ENCODE results near the gene FGF4.
"Not testable (repeated sequence)": the region's sequence is repeated elsewhere in the genome, so short reads cannot be mapped to it uniquely, and the experiment has no call there.

Gene FGF4

GRCh38 chr11:69773626-69774353, 1.4 kb downstream of the FGF4 start:
- DNase-seq (ENCODE audit: low read depth) = no peak

GRCh38 chr11:69771466-69771865, 3.7 kb downstream of the FGF4 start:
- DNase-seq (ENCODE audit: low read depth) = no peak

DNA sequence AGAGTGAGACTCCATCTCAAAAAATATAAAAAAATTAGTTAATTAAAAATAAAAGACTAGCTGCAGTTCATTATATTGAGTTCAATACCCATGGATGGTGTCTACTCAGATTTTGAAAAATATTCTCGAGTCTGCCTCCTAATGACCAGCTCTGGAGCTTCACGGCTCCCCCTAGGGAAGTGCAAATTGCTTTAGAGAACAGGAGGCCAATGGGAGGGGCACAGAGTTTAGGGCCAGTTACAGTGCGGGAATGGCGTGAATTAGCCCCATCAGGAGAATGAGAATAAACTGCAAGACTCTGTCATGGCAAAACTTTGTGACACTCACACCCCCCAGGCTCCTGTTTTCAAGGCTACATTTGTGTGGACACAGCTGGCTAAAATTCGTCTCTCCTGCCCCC, 4.6 kb downstream of the FGF4 start:
- no peak for DNase-seq (ENCODE audit: low read depth)

DNA sequence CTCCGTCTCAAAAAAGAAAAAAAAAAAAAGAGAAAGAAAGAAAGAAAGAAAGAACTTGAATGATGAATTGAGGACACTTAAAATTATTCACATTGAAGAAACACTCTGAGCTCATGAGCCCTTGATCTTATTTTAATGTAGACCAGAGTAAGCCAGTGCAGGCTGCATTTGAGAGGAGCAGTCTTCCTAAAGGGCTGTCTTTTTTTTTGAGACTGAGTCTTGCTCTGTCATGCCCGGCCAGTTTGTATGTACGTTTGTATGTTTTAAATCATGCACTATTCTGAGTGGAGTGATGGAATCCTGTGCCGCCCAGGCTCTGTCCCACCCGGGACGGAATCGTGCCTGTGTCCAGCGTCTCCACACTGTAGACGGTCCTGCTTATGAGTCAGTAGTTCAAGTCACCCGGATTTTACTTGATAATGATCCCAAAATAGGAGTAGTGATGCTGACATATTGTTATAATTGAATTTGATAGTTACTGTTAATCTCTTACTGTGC, 9.6 kb downstream of the FGF4 start:
- no peak for DNase-seq (ENCODE audit: low read depth)

- not testable (repeated sequence) for DNase-seq (ENCODE audit: low read depth)
These were observed 10.2 kb downstream of the FGF4 start for GRCh38 chr11:69764918-69765317.

DNA sequence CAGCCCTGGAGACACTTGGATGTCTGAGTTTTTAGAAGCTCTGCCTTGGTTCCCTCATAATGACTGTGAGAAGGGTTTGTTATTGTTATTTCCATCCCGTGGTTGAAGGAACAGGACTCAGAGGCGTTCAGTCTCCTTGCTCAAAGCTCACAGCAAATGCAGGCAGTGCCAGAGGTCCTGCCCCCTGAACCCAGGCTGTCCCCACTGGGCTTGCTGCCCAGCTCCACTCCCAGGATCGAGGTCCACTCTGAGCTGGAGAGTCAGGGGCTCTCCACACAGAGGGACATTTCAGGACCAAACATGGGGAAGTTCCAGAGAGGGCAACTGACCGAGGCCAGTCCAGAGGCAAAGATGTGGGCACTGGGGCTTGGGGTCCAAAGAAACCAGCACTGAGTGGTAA, 14.8 kb downstream of the FGF4 start:
- no peak for DNase-seq (ENCODE audit: low read depth)

DNA sequence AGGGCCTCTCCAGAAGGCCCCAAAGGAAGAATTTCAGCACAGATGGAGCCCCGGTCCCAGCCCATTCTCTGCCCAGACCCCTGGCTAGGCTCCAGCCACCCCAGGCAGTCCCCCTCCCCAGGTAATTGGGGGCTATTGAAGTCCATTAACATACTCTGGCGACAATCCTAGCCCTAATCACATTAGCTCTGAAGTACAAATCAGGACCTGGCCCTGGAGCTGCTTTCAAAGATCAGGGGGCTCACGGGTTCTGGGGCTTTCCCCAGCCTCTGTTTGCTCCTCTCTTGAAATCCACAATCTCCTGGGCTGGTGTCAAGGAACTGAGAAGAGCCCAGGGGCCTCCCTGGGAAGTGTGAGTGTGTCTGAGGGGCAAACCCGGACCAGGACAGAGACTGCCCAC, 22.3 kb downstream of the FGF4 start:
- no peak for DNase-seq (ENCODE audit: low read depth)

DNA sequence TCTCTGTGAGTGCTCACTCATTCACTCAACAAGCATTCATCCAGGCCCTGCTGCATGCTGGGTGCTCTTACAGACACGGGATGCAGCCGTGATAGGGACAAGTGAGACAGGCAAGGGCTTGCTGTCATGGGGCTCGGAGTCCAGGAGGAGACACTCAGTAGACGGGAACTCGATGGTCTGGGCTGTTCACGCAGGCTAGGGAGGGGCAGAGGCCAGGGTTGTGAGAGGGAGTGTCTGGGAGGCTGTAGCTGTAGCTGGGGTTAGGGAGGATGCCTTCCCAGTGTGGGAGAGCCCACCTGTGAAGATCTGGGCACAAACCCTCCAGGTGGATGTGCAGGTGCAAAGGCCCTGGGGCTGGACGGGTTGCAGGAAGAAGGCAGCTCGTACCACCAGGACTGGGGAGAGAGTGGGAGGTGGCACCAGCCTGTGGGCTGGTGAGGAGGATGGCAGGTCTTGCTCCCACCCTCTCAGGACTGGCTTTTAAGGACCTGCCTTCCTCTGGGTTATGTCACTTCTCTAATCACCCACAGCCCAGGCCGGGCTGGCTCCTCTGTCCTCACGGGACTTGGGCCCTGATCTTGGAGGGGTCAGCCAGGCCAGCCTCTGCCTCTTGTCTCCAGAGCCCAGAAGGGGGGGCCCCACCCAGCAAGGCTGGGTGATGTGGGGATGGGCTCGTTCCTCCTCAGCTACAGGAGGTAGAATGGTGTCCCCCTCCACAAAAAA, 24.1 kb downstream of the FGF4 start:
- DNase-seq (ENCODE audit: low read depth) = no peak

GRCh38 chr11:69750108-69750850, 24.9 kb downstream of the FGF4 start:
- no peak for DNase-seq (ENCODE audit: low read depth)

DNA sequence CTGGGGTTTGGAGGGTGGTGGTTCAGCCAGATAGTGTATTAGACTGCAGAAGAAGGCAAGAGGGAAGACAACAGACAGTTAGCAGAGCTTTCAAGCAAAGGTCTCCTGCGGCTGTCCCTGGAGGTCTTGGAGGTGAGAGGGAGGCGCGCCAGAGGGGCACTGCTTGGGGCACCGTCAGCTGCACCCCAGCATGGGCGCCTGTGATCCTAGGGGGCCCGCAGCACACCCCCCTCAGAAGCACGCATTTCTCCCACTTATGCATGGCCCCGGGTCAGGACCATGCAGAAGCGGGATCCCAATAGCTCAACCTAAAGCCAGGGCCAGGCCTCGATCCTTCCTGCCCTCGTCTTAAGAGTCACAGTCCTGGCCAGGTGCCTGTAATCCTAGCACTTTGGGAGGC, 26.5 kb downstream of the FGF4 start:
- DNase-seq (ENCODE audit: low read depth) = no peak

DNA sequence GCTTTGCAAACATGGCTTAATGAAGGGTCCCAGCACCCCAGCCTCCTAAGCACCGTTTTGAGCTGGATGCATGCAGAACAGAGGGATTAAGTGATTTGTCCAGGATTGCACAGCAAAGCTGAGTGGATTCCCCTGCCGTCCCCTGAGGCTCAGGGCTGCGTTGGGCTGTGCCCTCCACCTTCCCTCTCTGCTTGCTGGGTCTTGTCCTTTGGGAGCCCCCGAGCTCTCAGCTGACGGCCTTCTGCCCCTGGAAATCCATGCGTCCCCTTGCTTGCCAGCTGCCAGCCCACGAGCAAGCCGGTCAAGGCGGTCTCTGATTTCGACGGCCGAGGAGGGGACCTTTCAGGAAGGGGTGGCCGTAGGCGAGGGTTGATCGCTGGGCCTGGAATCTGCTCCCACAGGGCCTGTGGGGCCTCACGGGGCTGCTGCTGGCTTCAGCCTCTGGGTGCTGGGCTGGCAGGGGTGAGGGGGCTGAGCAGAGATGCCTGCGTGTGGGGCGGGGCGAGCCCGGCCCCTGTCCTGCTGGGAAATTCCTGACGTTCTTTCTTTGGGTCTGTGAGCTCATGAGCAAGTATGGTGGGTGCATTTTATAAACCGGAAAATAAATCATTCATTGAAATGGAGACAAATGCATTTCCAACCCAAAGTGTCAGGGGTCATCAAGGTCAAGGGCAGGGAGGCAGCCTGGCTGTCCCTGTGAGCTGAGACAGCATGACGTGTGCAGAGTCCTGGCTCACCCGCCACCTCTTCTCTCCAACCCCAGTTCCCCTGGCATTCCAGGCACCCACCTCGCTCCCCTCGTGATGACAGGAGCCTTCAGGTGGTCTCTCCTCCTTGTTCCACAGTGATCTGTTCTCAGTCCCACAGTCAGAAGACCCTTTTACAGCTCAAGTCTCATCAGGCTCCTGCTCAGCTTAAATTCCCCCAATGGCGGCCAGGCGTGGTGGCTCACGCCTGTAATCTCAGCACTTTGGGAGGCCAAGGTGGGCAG, 28.1 kb downstream of the FGF4 start:
- no peak for DNase-seq (ENCODE audit: low read depth)

DNA sequence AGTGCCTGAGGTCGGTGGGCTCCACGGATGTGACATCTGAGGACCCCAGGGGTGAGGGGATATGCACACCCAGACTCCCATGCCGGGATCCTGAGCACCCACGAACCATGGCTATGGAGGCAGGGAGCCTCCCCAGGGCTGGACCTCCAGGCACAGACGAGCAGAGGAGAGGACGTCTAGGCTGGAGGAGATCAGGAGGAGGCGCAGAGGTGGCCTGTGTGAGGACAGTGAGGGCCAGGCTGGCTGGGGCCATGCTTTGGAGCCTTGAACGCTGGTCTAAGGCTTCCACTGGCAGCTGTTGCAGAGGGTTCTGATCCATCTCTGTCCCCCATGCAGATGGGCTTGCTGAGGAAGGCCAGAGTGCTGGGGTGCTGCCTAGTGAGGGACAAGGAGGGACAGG, 29.0 kb downstream of the FGF4 start:
- no peak for DNase-seq (ENCODE audit: low read depth)

GRCh38 chr11:69745201-69745600, 29.9 kb downstream of the FGF4 start:
- no peak for DNase-seq (ENCODE audit: low read depth)

DNA sequence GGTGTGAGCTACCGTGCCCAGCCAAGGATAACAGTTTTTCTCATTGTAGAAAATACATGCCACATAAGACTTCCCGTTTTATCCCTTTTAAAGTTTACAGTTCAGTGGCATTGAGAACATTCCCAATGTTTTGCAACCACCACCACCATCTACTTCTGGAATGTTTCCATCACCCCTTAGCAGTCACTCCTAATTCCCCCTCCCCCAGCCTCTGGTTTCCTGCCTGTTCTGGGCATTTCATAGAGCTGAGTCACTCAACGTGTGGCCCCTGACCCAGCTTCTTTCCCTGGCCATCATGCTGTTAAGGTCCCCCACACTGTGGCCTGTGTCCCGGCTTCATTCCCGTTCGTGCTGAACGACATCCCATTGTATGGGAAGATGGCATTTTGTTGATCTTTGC, 30.7 kb downstream of the FGF4 start:
- DNase-seq (ENCODE audit: low read depth) = no peak

- DNase-seq (ENCODE audit: low read depth) = no peak
These were observed 40.3 kb downstream of the FGF4 start for GRCh38 chr11:69734841-69735240.

DNA sequence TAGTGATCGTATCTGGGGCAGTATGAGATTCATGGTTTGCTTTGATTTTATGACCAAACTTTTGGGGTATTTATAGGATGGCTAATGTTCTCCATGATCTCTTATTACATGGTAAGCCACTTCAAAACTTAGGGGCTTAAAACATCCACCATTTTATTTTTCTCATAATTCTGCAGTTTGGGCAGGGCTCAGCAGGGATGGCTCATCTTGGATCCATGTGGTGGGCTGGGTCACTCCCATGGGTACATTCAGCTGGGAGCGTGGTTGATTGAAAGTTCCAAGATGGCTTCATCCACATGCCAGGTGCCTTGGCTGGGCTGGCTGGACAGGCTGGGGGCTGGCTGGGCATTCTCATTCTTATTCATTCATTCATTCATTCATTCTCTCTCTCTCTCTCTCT, 40.8 kb downstream of the FGF4 start:
- DNase-seq (ENCODE audit: low read depth) = no peak

DNA sequence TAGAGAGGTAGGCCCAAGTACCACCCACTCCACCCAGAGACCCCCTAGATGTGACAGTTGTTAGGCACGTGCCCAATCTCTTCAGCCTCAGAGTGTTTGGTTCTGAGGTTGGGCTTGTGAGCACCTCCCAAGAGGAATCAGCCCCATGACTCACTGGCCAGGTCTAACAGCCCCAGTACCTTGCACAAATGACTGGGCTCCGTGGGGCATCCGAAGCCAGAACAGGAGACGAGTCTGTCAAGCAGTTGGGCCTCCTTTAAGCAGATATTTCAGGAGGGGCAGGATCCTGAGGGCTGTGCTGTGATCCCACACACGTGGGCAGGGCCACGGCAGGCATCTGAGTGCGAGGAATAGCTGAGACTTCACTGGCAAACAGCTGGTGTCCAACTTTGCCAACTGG, 42.2 kb downstream of the FGF4 start:
- DNase-seq (ENCODE audit: low read depth) = no peak

- DNase-seq (ENCODE audit: low read depth) = no peak
These were observed 44.0 kb downstream of the FGF4 start for GRCh38 chr11:69731110-69731509.

DNA sequence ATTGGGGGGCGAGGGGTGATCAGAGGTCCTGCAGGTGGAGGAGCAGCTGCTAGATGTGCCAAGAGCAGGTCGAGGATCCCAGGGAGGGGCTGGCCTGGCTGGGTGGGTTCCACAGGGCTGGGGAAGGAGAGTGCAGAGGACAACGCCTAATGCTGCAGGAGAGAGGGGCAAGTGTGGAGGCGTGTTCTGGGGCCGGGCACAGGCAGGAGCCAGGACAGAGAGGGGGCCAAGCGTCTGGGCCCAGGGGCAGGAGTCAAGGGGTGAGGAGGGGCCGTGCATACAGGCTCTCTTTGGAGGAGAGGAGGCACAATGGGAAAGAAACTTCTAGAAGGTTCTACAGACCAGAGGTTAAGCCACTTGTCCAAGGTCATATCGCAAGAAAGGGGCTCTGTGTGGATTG, 44.6 kb downstream of the FGF4 start:
- no peak for DNase-seq (ENCODE audit: low read depth)

DNA sequence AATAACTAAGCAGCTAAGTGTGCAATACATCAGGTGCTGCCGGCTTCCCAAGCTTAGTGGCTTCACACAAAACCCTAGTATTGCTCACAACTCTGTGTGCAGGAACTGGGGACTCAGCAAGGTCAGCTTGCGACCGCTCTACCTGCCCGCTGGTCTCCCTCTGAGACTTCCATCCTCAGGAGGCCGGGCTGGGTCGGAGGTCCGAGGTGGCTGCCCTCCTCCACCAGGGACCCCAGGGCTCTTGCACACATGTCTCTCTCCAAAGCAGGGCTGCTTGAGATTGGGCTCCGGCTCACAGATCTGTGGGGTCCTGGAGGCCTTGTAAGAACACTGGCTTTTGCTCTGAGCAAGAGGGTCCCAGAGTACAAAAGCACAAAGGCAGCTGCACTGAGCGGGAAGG, 45.9 kb downstream of the FGF4 start:
- no peak for DNase-seq (ENCODE audit: low read depth)

DNA sequence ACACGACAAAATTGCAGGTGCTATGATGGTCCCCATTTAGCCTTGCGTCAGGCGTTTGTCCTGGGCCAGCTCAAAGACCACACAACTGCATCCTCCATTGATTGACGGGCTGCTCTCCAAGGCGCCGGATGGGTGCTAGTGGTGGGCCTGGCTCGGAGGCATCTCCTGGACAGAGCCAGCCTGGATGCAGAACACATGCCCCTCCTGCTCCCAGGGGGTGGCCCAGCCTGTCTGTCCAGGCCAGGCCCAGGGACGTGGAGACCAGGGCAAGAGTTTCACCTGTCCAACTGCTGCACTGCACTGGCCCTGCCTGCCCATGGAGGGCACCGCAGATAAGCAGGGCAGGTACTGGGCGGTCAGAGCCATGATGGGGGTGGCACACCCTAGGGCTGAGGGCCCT, 47.9 kb downstream of the FGF4 start:
- no peak for DNase-seq (ENCODE audit: low read depth)

DNA sequence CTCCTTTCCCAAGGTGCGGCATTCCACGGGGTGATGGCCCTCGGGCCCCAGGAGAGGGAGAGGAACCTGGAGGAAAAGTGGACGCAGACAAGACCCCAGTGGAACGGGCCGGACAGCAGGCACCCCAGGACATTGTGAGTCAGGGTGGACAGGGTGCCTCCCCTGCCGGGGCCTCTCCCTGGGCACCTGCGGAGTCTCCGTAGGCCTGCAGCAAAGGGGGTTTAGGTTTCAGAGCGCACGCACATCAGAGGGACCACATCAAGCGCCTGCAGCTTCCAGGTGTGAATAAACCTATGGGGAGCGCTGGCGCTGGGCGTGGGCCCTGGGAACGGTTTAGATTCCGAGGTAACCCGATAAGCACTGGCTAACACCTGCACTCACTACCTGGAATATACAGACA, 48.7 kb downstream of the FGF4 start:
- no peak for DNase-seq (ENCODE audit: low read depth)

Data from stimulated activated CD4-positive, alpha-beta T cell treated with anti-CD3 and anti-CD28 coated beads, Interleukin-2, amount 100 ng/mL, for 4 hours (primary cell).